Cardiac muscle cell (in vitro differentiated cells and primary cell): Measurements from ENCODE around the gene AIDA. TPM values are rescaled to one million over a fixed set of nuclear protein-coding genes. Genes with fewer than 3 reads are reported as not detected.

Source experiments
- DNase-seq, 2 donors: peaks; one replicate each; pipeline versions ENCODE4 v3.0.0 to v3.0.0-alpha.2; 2010 to 2017; ENCODE audit warnings: low read depth in 1 of 2, low spot score in 1 of 2
- H3K27ac ChIP-seq: fragments of 200-600 bp; sonication (generic); 2 replicates; pipeline ENCODE4 v1.5.1; 2016
- H3K27me3 ChIP-seq: fragments of 200-600 bp; sonication (generic); 2 replicates; pipeline ENCODE4 v1.6.0; 2016; ENCODE audit warnings: control low read depth
- H3K36me3 ChIP-seq: fragments of 200-600 bp; sonication (generic); 2 replicates; pipeline ENCODE4 v1.5.1; 2016; ENCODE audit warnings: control low read depth
- H3K4me1 ChIP-seq: fragments of 200-600 bp; sonication (generic); 2 replicates; pipeline ENCODE4 v1.8.1; 2017; ENCODE audit warnings: low read depth, mild to moderate bottlenecking, mixed run types
- H3K4me3 ChIP-seq: fragments of 200-600 bp; sonication (generic); 2 replicates; pipeline ENCODE4 v1.5.1; 2016; ENCODE audit warnings: mild to moderate bottlenecking
- H3K9me3 ChIP-seq: fragments of 200-600 bp; sonication (generic); 2 replicates; pipeline ENCODE4 v1.5.1; 2017; ENCODE audit warnings: low read depth, mild to moderate bottlenecking, control low read depth
- polyA plus RNA-seq: library from polyadenylated mRNA; unstranded; fragments of >200 nt; fragmentation: Nextera tagmentation; extraction: Ambion mirVana; gene quantifications from 2 replicates; pipeline ENCODE4 v1.2.1, GENCODE V29; 2016
- total RNA-seq: library from RNA; depleted of rRNA; stranded (reverse); fragments of >200 nt; gene quantifications from 2 replicates; pipeline ENCODE4 v1.2.3, GENCODE V29; 2016
- TF ChIP-seq, protein P1 (sequence below): IDR thresholded peaks from 2 replicates; pipeline ENCODE4 v1.5.1; 2012; ENCODE audit warnings: low read depth, mild to moderate bottlenecking, low read length

The AIDA gene
- total and polyA plus RNA-seq, 2 experiments from 2014 or later = 16.7 to 28.7 TPM

DNA sequence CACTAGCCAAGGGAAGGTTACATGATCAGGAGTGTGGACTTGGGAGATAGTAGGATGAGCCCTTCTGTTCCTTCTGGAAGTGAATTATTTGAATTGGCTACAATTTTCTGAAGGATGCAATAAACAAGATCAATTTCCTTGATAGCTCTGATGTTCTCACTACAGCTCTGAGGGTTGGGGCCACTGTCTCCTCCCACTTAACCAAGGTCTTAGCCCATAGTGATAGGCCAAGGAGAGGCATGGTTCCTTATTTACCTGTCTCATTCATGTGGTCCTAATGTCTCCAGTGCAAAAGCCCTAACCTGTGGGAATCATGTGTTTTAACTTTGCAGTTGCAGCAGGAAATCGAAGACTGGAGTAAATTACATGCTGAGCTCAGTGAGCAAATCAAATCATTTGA lies 59.6 kb downstream of the AIDA start:
- H3K4me1 ChIP-seq = no peaks in the 10 kb centered on the region
- no peak for DNase-seq
- H3K36me3 ChIP-seq = peaks cover 73% of the 10 kb centered on the region
- TF ChIP-seq, protein P1, sequence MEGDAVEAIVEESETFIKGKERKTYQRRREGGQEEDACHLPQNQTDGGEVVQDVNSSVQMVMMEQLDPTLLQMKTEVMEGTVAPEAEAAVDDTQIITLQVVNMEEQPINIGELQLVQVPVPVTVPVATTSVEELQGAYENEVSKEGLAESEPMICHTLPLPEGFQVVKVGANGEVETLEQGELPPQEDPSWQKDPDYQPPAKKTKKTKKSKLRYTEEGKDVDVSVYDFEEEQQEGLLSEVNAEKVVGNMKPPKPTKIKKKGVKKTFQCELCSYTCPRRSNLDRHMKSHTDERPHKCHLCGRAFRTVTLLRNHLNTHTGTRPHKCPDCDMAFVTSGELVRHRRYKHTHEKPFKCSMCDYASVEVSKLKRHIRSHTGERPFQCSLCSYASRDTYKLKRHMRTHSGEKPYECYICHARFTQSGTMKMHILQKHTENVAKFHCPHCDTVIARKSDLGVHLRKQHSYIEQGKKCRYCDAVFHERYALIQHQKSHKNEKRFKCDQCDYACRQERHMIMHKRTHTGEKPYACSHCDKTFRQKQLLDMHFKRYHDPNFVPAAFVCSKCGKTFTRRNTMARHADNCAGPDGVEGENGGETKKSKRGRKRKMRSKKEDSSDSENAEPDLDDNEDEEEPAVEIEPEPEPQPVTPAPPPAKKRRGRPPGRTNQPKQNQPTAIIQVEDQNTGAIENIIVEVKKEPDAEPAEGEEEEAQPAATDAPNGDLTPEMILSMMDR = no peak
- no peak overlapping the region for H3K4me3 ChIP-seq
- H3K27me3 ChIP-seq = no peaks in the 10 kb centered on the region
- no peak overlapping the region for H3K27ac ChIP-seq
- H3K9me3 ChIP-seq = no peaks in the 10 kb centered on the region

DNA sequence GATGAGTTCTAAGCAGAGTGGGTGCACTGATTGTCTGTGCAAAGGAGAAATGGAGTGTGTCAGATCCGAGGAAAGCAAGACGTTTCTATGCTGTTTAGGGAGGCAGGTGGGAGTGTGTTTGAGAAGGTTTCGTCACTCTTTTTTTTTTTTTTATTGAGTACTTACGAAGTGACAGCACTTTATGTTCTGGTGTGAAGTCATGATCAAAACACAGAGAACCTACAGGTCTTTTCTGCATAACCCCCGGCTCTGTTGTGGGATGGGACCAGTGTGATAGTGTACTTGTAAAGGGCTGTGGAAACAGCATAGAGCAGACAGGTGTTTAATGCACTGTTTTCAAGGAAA lies 67.7 kb downstream of the AIDA start:
- DNase-seq = peak in 1 of 2 donors; percentile 22
- TF ChIP-seq, protein P1 = no peak
- Histone ChIP-seq H3K4me3 (peak overlapping the region; percentile 95), H3K27me3 (no peaks in the 10 kb centered on the region), H3K9me3 (no peaks in the 10 kb centered on the region), H3K36me3 (peaks cover 25% of the 10 kb centered on the region), H3K4me1 (peaks cover 10% of the 10 kb centered on the region), H3K27ac (peak overlapping the region; percentile 95)

DNA sequence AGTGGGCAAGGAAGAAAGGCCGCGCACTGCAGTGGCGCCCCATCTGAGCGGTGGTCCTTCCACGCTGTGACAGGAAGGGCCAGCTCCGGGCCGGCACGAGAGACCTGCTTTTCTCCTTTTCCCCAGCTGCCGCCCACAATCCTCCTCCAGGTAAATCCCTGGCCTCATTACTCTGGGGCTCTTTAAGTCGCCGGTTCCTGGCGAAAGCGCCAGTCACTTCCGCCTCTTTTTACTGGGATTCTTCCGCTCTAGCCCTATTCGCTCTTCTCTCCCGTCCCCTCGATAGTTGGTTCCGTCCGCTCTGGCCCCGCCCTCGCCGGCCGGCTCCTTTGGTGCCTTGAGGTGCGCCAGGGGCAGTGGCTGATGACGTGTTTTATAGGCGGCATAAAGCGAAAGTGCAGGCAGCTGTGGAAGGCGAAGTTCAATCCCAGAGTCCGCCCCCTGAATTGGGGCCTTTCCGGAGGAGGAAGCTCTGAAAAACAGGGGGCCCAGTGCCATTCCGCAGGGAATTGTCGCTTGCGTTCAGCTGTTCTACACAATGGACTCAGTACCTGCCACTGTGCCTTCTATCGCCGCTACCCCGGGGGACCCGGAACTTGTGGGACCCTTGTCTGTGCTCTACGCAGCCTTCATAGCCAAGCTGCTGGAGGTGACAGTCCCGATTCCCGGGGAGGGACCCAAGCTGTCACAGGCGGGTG lies 68.2 kb downstream of the AIDA start:
- Histone ChIP-seq H3K27me3 (no peaks in the 10 kb centered on the region), H3K4me1 (peaks cover 10% of the 10 kb centered on the region), H3K27ac (peak overlapping the region; percentile 95), H3K4me3 (peak overlapping the region; percentile 95), H3K9me3 (no peaks in the 10 kb centered on the region), H3K36me3 (peaks cover 25% of the 10 kb centered on the region)
- peak; percentile 98 to 99 for DNase-seq
- TF ChIP-seq, protein P1 = no peak

DNA sequence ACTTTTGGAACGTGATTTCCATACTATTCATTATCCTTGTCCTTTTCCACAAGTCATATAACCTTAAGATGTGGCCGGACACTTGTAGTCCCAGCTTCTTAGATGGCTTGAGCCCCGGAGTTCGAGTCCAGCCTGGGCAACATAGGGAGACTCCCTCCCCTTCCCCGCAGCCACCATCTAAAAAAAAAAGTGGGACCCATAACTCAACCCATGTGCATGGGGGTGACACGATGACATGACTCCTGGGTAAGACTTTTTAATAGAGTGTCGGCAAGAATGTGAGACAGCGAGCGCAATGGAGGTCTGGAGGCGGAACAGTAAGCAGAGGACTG lies 68.7 kb downstream of the AIDA start:
- TF ChIP-seq, protein P1 = no peak
- Histone ChIP-seq H3K9me3 (no peaks in the 10 kb centered on the region), H3K4me1 (peaks cover 10% of the 10 kb centered on the region), H3K4me3 (peak overlapping the region; percentile 95), H3K27ac (peak overlapping the region; percentile 95), H3K27me3 (no peaks in the 10 kb centered on the region), H3K36me3 (peaks cover 26% of the 10 kb centered on the region)
- no peak for DNase-seq

DNA sequence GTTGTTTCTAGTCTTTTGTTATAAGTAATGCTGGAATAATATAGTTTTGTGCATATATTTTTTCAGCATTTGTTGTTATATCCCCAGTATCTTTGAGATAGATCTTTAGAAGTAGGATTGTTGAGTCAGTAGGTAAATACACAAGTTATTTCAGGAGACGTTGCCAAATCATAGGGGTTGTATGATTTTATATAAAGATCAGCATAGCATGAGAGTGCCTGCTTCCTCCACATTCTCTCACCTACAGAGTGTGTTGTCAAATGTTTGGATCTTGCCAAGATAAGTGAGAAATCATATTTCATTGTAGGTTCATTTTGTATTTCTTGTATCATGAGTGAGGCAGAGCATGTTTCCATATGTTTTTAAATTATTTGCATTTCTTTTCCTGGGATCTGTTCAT lies 69.8 kb downstream of the AIDA start:
- no peak overlapping the region for H3K4me3 ChIP-seq
- H3K9me3 ChIP-seq = no peaks in the 10 kb centered on the region
- DNase-seq = no peak
- H3K36me3 ChIP-seq = peaks cover 24% of the 10 kb centered on the region
- TF ChIP-seq, protein P1 = no peak
- H3K27me3 ChIP-seq = no peaks in the 10 kb centered on the region
- H3K27ac ChIP-seq = no peak overlapping the region
- H3K4me1 ChIP-seq = peaks cover 10% of the 10 kb centered on the region
